ENCODE data around the gene OCA2. TPM values are rescaled to one million over a fixed set of nuclear protein-coding genes. Genes with fewer than 3 reads are reported as not detected.

Gene OCA2
- total and polyA plus RNA-seq, 2 of the 4 experiments (the other 2 are of a cell fraction) = under 0.01 to 0.03 TPM

GRCh38 chr15:27741226-27741860, 357.8 kb downstream of the OCA2 start:
- no peak overlapping the region for H3K4me3 ChIP-seq (ENCODE audit: insufficient read depth, low read depth, low read length)
- BruUV-seq (replicated peaks) = no TSS peak
- ChIA-PET POLR2A (ENCODE audit: unreplicated experiment) (no interaction called here), CTCF (no interaction called here)
- H3K9me3 ChIP-seq (ENCODE audit: control insufficient read depth, insufficient read depth, low read length) = peaks cover 32% of the 10 kb centered on the region
- no peak overlapping the region for H3K14ac ChIP-seq (replicated peaks; ENCODE audit: low read depth, low read length)
- no peak overlapping the region for H3K4ac ChIP-seq (ENCODE audit: low read depth, low read length)
- no peaks in the 10 kb centered on the region for H3K4me1 ChIP-seq (ENCODE audit: control insufficient read depth, insufficient read depth, low read length)
- no peak for TF ChIP-seq RCOR1 (IDR thresholded peaks at IDR 0.05; ENCODE audit: insufficient replicate concordance, low read length)
- TF ChIP-seq MAFK (IDR thresholded peaks at IDR 0.05; ENCODE audit: low read depth, low read length) = no peak
- TF ChIP-seq USF2 (IDR thresholded peaks at IDR 0.05; ENCODE audit: low read depth, low read length) = no peak
- TF ChIP-seq FOS (IDR thresholded peaks at IDR 0.05; ENCODE audit: low read depth, low read length) = no peak
- TF ChIP-seq POLR2A (IDR thresholded peaks at IDR 0.05; ENCODE audit: low read depth, low read length) = no peak
- TF ChIP-seq CHD1 (IDR thresholded peaks at IDR 0.05; ENCODE audit: low read depth, low read length) = no peak
- no peak for TF ChIP-seq NFE2L2 (IDR thresholded peaks at IDR 0.05; ENCODE audit: low read depth, low read length)
- no peak for TF ChIP-seq CTCF (conservative IDR thresholded peaks at IDR 0.05; ENCODE audit: low read depth, low read length)
- no peak for TF ChIP-seq BHLHE40 (IDR thresholded peaks at IDR 0.05; ENCODE audit: low read depth, low read length)
- H3K27ac ChIP-seq (ENCODE audit: insufficient read depth, low read length) = no peak overlapping the region
- H4K20me1 ChIP-seq (ENCODE audit: insufficient read depth, low read length) = no peaks in the 10 kb centered on the region
- no peak overlapping the region for H4K5ac ChIP-seq (ENCODE audit: low read depth, low read length)
- no peak overlapping the region for H3K23ac ChIP-seq (ENCODE audit: low read depth, low read length)
- no peak overlapping the region for H4K8ac ChIP-seq (ENCODE audit: low read depth in 2 of 2, low read length in 2 of 2)
- ATAC-seq (ENCODE audit: low read depth) (no peak), DNase-seq (no peak)
- H2BK15ac ChIP-seq (ENCODE audit: low read depth, low read length) = no peak overlapping the region
- H3K36me3 ChIP-seq (ENCODE audit: control insufficient read depth, insufficient read depth, low read length) = no peaks in the 10 kb centered on the region
- WGBS, 2 experiments (ENCODE audit: extremely low coverage in 2 of 2, insufficient read length in 1 of 2) = no CpG with 5 or more reads among the region's 8 CpGs
- no peaks in the 10 kb centered on the region for H3K27me3 ChIP-seq (ENCODE audit: control insufficient read depth, insufficient read depth, low read length)
- H3K4me2 ChIP-seq (ENCODE audit: low read depth, low read length) = no peak overlapping the region
- no peak overlapping the region for H2BK20ac ChIP-seq (ENCODE audit: low read depth, low read length)
- no peaks in the 10 kb centered on the region for H3K9me1 ChIP-seq (ENCODE audit: insufficient read depth, low read length)
- dilution Hi-C loops (cut with HindIII; ENCODE audit: low sequenced_read_pairs, unreplicated experiment) = no loop called here
- no peak overlapping the region for H2AK5ac ChIP-seq (ENCODE audit: low read depth, low read length)
- no peak overlapping the region for H2BK120ac ChIP-seq (ENCODE audit: low read depth, low read length)
- H3K56ac ChIP-seq (ENCODE audit: extremely low read depth, insufficient read depth, low read length) = no peak overlapping the region
- no peak overlapping the region for H3K9ac ChIP-seq (ENCODE audit: low read depth, low read length)
- no peak overlapping the region for H4K91ac ChIP-seq (ENCODE audit: insufficient read depth, low read depth, low read length)
- no peak overlapping the region for H2AK9ac ChIP-seq (replicated peaks; ENCODE audit: low read depth, low read length, poor library complexity)
- intact Hi-C loops (cut with micrococcal nuclease) = no loop called here
- no peak overlapping the region for H2AFZ ChIP-seq (replicated peaks; ENCODE audit: low read length, poor library complexity)
- H3K18ac ChIP-seq (ENCODE audit: low read depth, low read length) = no peak overlapping the region
- in situ Hi-C loops (cut with MboI; ENCODE audit: low sequenced_read_pairs) = no loop called here
- H2BK5ac ChIP-seq (ENCODE audit: low read depth, low read length, poor library complexity, severe bottlenecking) = no peak overlapping the region
- H3K79me1 ChIP-seq (ENCODE audit: low read depth in 1 of 2, low read length in 2 of 2) = no peaks in the 10 kb centered on the region

Data from IMR-90 (cell line).